ENCODE data around the gene TUG1. TPM values are rescaled to one million over a fixed set of nuclear protein-coding genes. Genes with fewer than 3 reads are reported as not detected.

TUG1 gene
- total RNA-seq, 1 experiment from 2014 or later = 70.0 TPM

DNA sequence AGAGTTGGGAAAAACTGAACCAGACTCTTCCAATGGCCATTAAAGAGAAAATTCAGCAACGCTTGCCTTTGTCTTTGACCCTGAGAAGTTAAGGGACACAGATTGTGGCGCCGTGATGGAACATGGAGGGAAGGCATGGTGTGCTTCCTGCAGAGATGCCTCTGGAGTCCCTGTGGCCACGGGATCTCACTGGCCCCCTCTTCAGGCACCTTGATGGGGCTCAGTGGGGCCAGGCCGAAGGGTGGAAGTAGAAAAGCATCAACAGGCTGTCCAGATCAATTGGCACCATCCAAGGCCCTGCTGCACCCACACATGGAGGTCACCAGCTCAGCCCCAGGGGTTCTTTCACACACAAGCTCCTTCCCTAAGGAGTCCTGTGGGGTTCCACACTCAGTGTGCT, 43.4 kb upstream of the TUG1 start:
- TF ChIP-seq, protein P1, sequence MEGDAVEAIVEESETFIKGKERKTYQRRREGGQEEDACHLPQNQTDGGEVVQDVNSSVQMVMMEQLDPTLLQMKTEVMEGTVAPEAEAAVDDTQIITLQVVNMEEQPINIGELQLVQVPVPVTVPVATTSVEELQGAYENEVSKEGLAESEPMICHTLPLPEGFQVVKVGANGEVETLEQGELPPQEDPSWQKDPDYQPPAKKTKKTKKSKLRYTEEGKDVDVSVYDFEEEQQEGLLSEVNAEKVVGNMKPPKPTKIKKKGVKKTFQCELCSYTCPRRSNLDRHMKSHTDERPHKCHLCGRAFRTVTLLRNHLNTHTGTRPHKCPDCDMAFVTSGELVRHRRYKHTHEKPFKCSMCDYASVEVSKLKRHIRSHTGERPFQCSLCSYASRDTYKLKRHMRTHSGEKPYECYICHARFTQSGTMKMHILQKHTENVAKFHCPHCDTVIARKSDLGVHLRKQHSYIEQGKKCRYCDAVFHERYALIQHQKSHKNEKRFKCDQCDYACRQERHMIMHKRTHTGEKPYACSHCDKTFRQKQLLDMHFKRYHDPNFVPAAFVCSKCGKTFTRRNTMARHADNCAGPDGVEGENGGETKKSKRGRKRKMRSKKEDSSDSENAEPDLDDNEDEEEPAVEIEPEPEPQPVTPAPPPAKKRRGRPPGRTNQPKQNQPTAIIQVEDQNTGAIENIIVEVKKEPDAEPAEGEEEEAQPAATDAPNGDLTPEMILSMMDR (conservative IDR thresholded peaks at IDR 0.05; ENCODE audit: low read depth, low read length) = no peak
- no peak for TF ChIP-seq EZH2 (IDR thresholded peaks at IDR 0.05; ENCODE audit: borderline replicate concordance, low read depth, low read length, poor library complexity, severe bottlenecking)
- DNase-seq (ENCODE audit: low spot score) = no peak
- Histone ChIP-seq H3K4me1 (ENCODE audit: insufficient read depth, low read length, poor library complexity, severe bottlenecking) (peaks cover 13% of the 10 kb centered on the region), H3K36me3 (ENCODE audit: insufficient read depth, low read length, poor library complexity, severe bottlenecking) (peaks cover 39% of the 10 kb centered on the region), H3K4me3 (ENCODE audit: low read depth, low read length, poor library complexity, severe bottlenecking) (no peak overlapping the region), H3K27ac (ENCODE audit: low read depth, low read length, poor library complexity, severe bottlenecking) (no peak overlapping the region), H3K9me3 (ENCODE audit: low read depth, low read length, poor library complexity, severe bottlenecking) (no peaks in the 10 kb centered on the region), H3K27me3 (replicated peaks; ENCODE audit: insufficient read depth, low read depth, low read length, poor library complexity) (no peaks in the 10 kb centered on the region)
- POLR2A ChIA-PET (ENCODE audit: low non-redundant PET) = no interaction called here
- intact Hi-C loops (cut with micrococcal nuclease; ENCODE audit: unreplicated experiment) = no loop called here
- CTCF ChIA-PET = no interaction called here
- no TSS peak for BruUV-seq (replicated peaks)

DNA sequence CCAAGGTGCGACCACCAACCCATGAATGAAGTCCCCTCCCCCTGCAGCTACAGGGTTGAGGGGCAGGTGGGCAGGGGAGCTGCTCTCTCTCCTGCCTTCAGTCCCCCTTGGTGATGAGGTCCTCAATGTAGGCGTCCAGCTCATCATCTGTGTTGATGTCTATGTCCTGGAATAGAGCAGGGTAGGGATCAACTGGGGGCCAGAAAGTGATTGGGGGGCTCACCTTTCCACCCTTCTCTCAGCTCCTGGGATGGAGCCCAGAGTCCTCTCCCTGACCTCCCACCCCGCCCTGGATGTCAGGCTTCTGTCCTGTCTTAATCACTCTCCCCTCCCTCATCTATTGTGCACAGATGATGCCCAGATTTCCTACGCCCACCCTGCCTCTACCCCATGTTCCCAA, 42.4 kb upstream of the TUG1 start:
- Histone ChIP-seq H3K27ac (ENCODE audit: low read depth, low read length, poor library complexity, severe bottlenecking) (no peak overlapping the region), H3K4me3 (ENCODE audit: low read depth, low read length, poor library complexity, severe bottlenecking) (no peak overlapping the region), H3K9me3 (ENCODE audit: low read depth, low read length, poor library complexity, severe bottlenecking) (no peaks in the 10 kb centered on the region), H3K27me3 (replicated peaks; ENCODE audit: insufficient read depth, low read depth, low read length, poor library complexity) (no peaks in the 10 kb centered on the region), H3K36me3 (ENCODE audit: insufficient read depth, low read length, poor library complexity, severe bottlenecking) (peaks cover 49% of the 10 kb centered on the region), H3K4me1 (ENCODE audit: insufficient read depth, low read length, poor library complexity, severe bottlenecking) (peaks cover 3% of the 10 kb centered on the region)
- no TSS peak for BruUV-seq (replicated peaks)
- CTCF ChIA-PET = no interaction called here
- intact Hi-C loops (cut with micrococcal nuclease; ENCODE audit: unreplicated experiment) = no loop called here
- TF ChIP-seq, protein P1 (conservative IDR thresholded peaks at IDR 0.05; ENCODE audit: low read depth, low read length) = no peak
- TF ChIP-seq EZH2 (IDR thresholded peaks at IDR 0.05; ENCODE audit: borderline replicate concordance, low read depth, low read length, poor library complexity, severe bottlenecking) = no peak
- DNase-seq (ENCODE audit: low spot score) = no peak
- POLR2A ChIA-PET (ENCODE audit: low non-redundant PET) = no interaction called here

DNA sequence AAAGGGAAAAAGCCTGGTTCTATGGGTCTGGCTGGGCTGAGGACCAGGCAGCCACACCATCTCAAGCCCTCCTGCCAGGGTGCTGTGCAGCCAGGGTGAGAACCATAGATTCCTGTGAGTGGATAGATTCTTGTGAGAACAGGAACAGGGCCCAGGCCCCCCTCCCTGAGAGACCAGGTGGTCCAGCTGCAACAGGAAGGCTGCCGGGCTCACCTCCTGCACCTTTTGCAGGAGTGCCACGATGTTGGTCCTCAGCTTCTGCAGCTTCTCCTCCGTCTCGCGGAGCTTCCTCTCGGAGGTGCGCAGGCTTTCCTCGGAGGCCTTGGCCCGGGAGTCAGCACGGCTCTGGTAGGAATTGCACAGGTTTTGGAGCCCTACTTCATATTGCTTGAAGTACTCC, 41.3 kb upstream of the TUG1 start:
- intact Hi-C loops (cut with micrococcal nuclease; ENCODE audit: unreplicated experiment) = no loop called here
- no peak for TF ChIP-seq EZH2 (IDR thresholded peaks at IDR 0.05; ENCODE audit: borderline replicate concordance, low read depth, low read length, poor library complexity, severe bottlenecking)
- TF ChIP-seq, protein P1 (conservative IDR thresholded peaks at IDR 0.05; ENCODE audit: low read depth, low read length) = no peak
- peaks cover 60% of the 10 kb centered on the region for H3K36me3 ChIP-seq (ENCODE audit: insufficient read depth, low read length, poor library complexity, severe bottlenecking)
- H3K4me1 ChIP-seq (ENCODE audit: insufficient read depth, low read length, poor library complexity, severe bottlenecking) = no peaks in the 10 kb centered on the region
- no peak for DNase-seq (ENCODE audit: low spot score)
- no TSS peak for BruUV-seq (replicated peaks)
- no peak overlapping the region for H3K27ac ChIP-seq (ENCODE audit: low read depth, low read length, poor library complexity, severe bottlenecking)
- H3K9me3 ChIP-seq (ENCODE audit: low read depth, low read length, poor library complexity, severe bottlenecking) = no peaks in the 10 kb centered on the region
- ChIA-PET CTCF (no interaction called here), POLR2A (ENCODE audit: low non-redundant PET) (no interaction called here)
- H3K27me3 ChIP-seq (replicated peaks; ENCODE audit: insufficient read depth, low read depth, low read length, poor library complexity) = no peaks in the 10 kb centered on the region
- H3K4me3 ChIP-seq (ENCODE audit: low read depth, low read length, poor library complexity, severe bottlenecking) = no peak overlapping the region

Measured in A673 (cell line).